DMS79 (cell line): ENCODE data around the gene REPS1.
"Not testable (repeated sequence)": the region's sequence is repeated elsewhere in the genome, so short reads cannot be mapped to it uniquely, and the experiment has no call there.

Source experiments
- DNase-seq: peaks from one replicate; lab custom pipeline; 2025; lab: John Stamatoyannopoulos, UW

REPS1 gene

GRCh38 chr6:139006477-139006876 is 18.4 kb upstream of the REPS1 start:
- no peak for DNase-seq

GRCh38 chr6:139003751-139004150 is 15.7 kb upstream of the REPS1 start:
- DNase-seq = no peak

GRCh38 chr6:138999949-139000725 is 12.1 kb upstream of the REPS1 start:
- DNase-seq = no peak

- no peak for DNase-seq
Measured at GRCh38 chr6:138997136-138997535, 9.1 kb upstream of the REPS1 start.

GRCh38 chr6:138996524-138996923 is 8.5 kb upstream of the REPS1 start:
- no peak for DNase-seq

GRCh38 chr6:138993410-138993809 is 5.4 kb upstream of the REPS1 start:
- not testable (repeated sequence) for DNase-seq

GRCh38 chr6:138992965-138993364 is 4.9 kb upstream of the REPS1 start:
- not testable (repeated sequence) for DNase-seq

- no peak for DNase-seq
Measured at GRCh38 chr6:138991206-138991605, 3.2 kb upstream of the REPS1 start.

GRCh38 chr6:138989098-138989983 is 1.3 kb upstream of the REPS1 start:
- DNase-seq = no peak

- no peak for DNase-seq
Measured at GRCh38 chr6:138988469-138988834, 399 bp upstream of the REPS1 start.

GRCh38 chr6:138987080-138987642 is 892 bp downstream of the REPS1 start:
- DNase-seq = no peak

GRCh38 chr6:138986578-138986977 is 1.5 kb downstream of the REPS1 start:
- DNase-seq = no peak

GRCh38 chr6:138981416-138981815 is 6.6 kb downstream of the REPS1 start:
- no peak for DNase-seq

GRCh38 chr6:138979813-138980668 is 8.0 kb downstream of the REPS1 start:
- no peak for DNase-seq

- no peak for DNase-seq
Measured at GRCh38 chr6:138979365-138979764, 8.7 kb downstream of the REPS1 start.

- no peak for DNase-seq
Measured at GRCh38 chr6:138978229-138978628, 9.8 kb downstream of the REPS1 start.

GRCh38 chr6:138977646-138978167 is 10.3 kb downstream of the REPS1 start:
- no peak for DNase-seq

GRCh38 chr6:138977242-138977641 is 10.8 kb downstream of the REPS1 start:
- no peak for DNase-seq

- DNase-seq = no peak
Measured at GRCh38 chr6:138975815-138976214, 12.2 kb downstream of the REPS1 start.

- DNase-seq = no peak
Measured at GRCh38 chr6:138973466-138974153, 14.4 kb downstream of the REPS1 start.

- DNase-seq = no peak
Measured at GRCh38 chr6:138972226-138972665, 15.8 kb downstream of the REPS1 start.
